Tibial nerve (tissue), 4 donors: ENCODE measurements around the gene ZNF362.

Experiments
- CTCF ChIP-seq, 5 experiments: fragments of 200-600 bp in 3 of 5; fragments of 450-650 bp in 2 of 5; sonication (generic) in 3 of 5; IDR thresholded peaks; one replicate each; pipeline ENCODE4 v1.5.1; 2016 to 2019; ENCODE audit warnings: antibody characterized with exemption in 5 of 5, mild to moderate bottlenecking in 3 of 5, moderate library complexity in 2 of 5
- EP300 ChIP-seq, 2 donors: sonication (generic); formaldehyde crosslinking; IDR thresholded peaks; one replicate each; pipeline ENCODE4 v1.6.1; 2017; ENCODE audit warnings: antibody characterized with exemption in 2 of 2, mild to moderate bottlenecking in 1 of 2
- POLR2A ChIP-seq, 2 donors: fragments of 450-650 bp; IDR thresholded peaks; one replicate each; pipeline ENCODE4 v1.6.1; 2017; ENCODE audit warnings: antibody characterized with exemption in 2 of 2, mild to moderate bottlenecking in 2 of 2, moderate library complexity in 2 of 2

DNA sequence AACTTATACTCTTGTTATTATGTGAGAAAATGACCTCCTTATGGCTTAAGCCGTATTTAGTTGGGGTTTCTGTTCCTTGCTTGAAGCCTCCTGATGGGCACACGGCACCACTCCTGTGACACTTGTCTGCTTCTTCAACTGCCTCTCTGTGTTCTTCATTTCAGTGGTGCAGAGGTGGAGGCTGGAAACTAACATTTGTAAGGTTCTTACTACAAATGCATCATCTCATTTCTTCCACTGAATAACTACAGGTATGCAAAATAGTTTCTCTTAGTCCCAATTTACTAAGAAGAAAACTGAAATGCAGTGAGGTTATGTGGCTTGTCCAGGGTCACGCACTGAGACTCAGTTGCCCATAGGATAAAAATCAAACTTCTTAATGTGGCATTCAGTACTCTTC, 23.6 kb upstream of the ZNF362 start:
- TF ChIP-seq POLR2A (IDR thresholded peaks at IDR 0.05) (no peak), CTCF (IDR thresholded peaks at IDR 0.05) (no peak), EP300 (IDR thresholded peaks at IDR 0.05) (no peak)
